Fibroblast of skin of back (primary cell): ENCODE results near the gene DIP2A.

ENCODE experiments used
- DNase-seq: peaks from one replicate; pipeline ENCODE4 v3.0.0-alpha.2; 2013

DIP2A gene

GRCh38 chr21:46598581-46599572 is 140.2 kb downstream of the DIP2A start:
- DNase-seq: peak; percentile 86

- DNase-seq: no peak
Measured at GRCh38 chr21:46600305-46600704, 141.6 kb downstream of the DIP2A start.

GRCh38 chr21:46600978-46601377 is 142.3 kb downstream of the DIP2A start:
- no peak for DNase-seq

GRCh38 chr21:46603228-46603627 is 144.5 kb downstream of the DIP2A start:
- DNase-seq: peak; percentile 17

- DNase-seq: no peak
Measured at GRCh38 chr21:46604329-46604974, 145.8 kb downstream of the DIP2A start.

- no peak for DNase-seq
Measured at GRCh38 chr21:46604975-46605766, 146.5 kb downstream of the DIP2A start, which contains the start of gene S100B. TSS of gene S100B (minus strand) at chr21:46605082. CDS start at chr21:46602415, 2,667 bp downstream.

- no peak for DNase-seq
Measured at GRCh38 chr21:46605767-46606426, 147.2 kb downstream of the DIP2A start.

GRCh38 chr21:46606427-46606813 is 147.7 kb downstream of the DIP2A start:
- no peak for DNase-seq

- DNase-seq: no peak
Measured at GRCh38 chr21:46607636-46608035, 148.9 kb downstream of the DIP2A start.

- DNase-seq: no peak
Measured at GRCh38 chr21:46608672-46609111, 150.0 kb downstream of the DIP2A start.

- DNase-seq: no peak
Measured at GRCh38 chr21:46610018-46610701, 151.5 kb downstream of the DIP2A start.

- no peak for DNase-seq
Measured at GRCh38 chr21:46613391-46613790, 154.7 kb downstream of the DIP2A start.

- DNase-seq: no peak
Measured at GRCh38 chr21:46616050-46616449, 157.4 kb downstream of the DIP2A start.

GRCh38 chr21:46616656-46617055 is 158.0 kb downstream of the DIP2A start:
- DNase-seq: no peak

GRCh38 chr21:46617267-46618051 is 158.8 kb downstream of the DIP2A start:
- DNase-seq: peak; percentile 67

GRCh38 chr21:46618738-46619379 is 160.2 kb downstream of the DIP2A start:
- DNase-seq: peak; percentile 61
